GM23338 (cell line): ENCODE data around the gene RBM38. TPM values are rescaled to one million over a fixed set of nuclear protein-coding genes. Genes with fewer than 3 reads are reported as not detected.

Source experiments
- ATAC-seq: fragments of 200-7000 bp; cut with Tn5 transposase; 3 replicates; pipeline ENCODE4 v1.9.1; 2020
- DNase-seq: peaks from one replicate; pipeline ENCODE4 v3.0.0-alpha.2; 2015; ENCODE audit warnings: low spot score
- H2AFZ ChIP-seq: fragments of 200-600 bp; sonication (generic); 2 replicates; pipeline ENCODE4 v1.8.0; 2016; ENCODE audit warnings: antibody characterized with exemption, mild to moderate bottlenecking, moderate library complexity
- H3F3A ChIP-seq: fragments of 200-600 bp; sonication (generic); replicated peaks from 2 replicates; pipeline ENCODE4 v1.8.0; 2017; ENCODE audit warnings: antibody characterized with exemption, mixed run types, low read depth
- H3K27ac ChIP-seq: fragments of 200-600 bp; sonication (generic); 2 replicates; pipeline ENCODE4 v1.6.1; 2016; ENCODE audit warnings: low read depth
- H3K27me3 ChIP-seq: fragments of 200-600 bp; sonication (generic); 2 replicates; pipeline ENCODE4 v1.8.0; 2016; ENCODE audit warnings: mild to moderate bottlenecking, mixed run types, moderate library complexity; ENCODE audit not compliant: insufficient read depth
- H3K36me3 ChIP-seq: fragments of 200-600 bp; sonication (generic); 2 replicates; pipeline ENCODE4 v1.8.0; 2016; ENCODE audit warnings: mild to moderate bottlenecking; ENCODE audit not compliant: insufficient read depth
- H3K4me1 ChIP-seq: fragments of 200-600 bp; sonication (generic); 2 replicates; pipeline ENCODE4 v1.8.0; 2016; ENCODE audit warnings: mild to moderate bottlenecking, moderate library complexity; ENCODE audit not compliant: insufficient read depth
- H3K4me2 ChIP-seq: fragments of 200-600 bp; sonication (generic); 2 replicates; pipeline ENCODE4 v1.7.1; 2017; ENCODE audit warnings: mixed run types
- H3K4me3 ChIP-seq: fragments of 200-600 bp; sonication (generic); 2 replicates; pipeline ENCODE4 v1.6.1; 2016; ENCODE audit warnings: mixed run types
- H3K79me2 ChIP-seq: fragments of 200-600 bp; sonication (generic); replicated peaks from 2 replicates; pipeline ENCODE4 v1.8.0; 2017; ENCODE audit warnings: mild to moderate bottlenecking; ENCODE audit not compliant: insufficient read depth
- H3K9me2 ChIP-seq: fragments of 200-600 bp; sonication (generic); 2 replicates; pipeline ENCODE4 v1.8.0; 2017; ENCODE audit not compliant: insufficient read depth
- H4K20me1 ChIP-seq: fragments of 200-600 bp; sonication (generic); replicated peaks from 2 replicates; pipeline ENCODE4 v1.8.0; 2017; ENCODE audit warnings: mild to moderate bottlenecking; ENCODE audit not compliant: insufficient read depth
- H3K27ac Mint-ChIP-seq: 2 replicates; pipeline ENCODE4 v1.8.0; 2020; ENCODE audit warnings: inconsistent platforms, mild to moderate bottlenecking, moderate library complexity, mixed read lengths
- H3K27me3 Mint-ChIP-seq: 3 replicates; pipeline ENCODE4 v1.8.0; 2022; ENCODE audit warnings: low read depth, mild to moderate bottlenecking, moderate library complexity, mixed read lengths, inconsistent platforms; ENCODE audit not compliant: insufficient read depth, poor library complexity
- H3K36me3 Mint-ChIP-seq: 3 replicates; pipeline ENCODE4 v1.8.0; 2021; ENCODE audit warnings: low read depth, mild to moderate bottlenecking, inconsistent platforms, moderate library complexity, mixed read lengths
- H3K4me1 Mint-ChIP-seq: 3 replicates; pipeline ENCODE4 v1.8.0; 2020; ENCODE audit warnings: mild to moderate bottlenecking, inconsistent platforms, mixed read lengths
- H3K4me3 Mint-ChIP-seq: 3 replicates; pipeline ENCODE4 v1.8.0; 2021; ENCODE audit warnings: moderate library complexity, mild to moderate bottlenecking, inconsistent platforms, mixed read lengths
- H3K9me3 Mint-ChIP-seq: 3 replicates; pipeline ENCODE4 v1.8.0; 2020; ENCODE audit warnings: moderate library complexity, mild to moderate bottlenecking, inconsistent platforms, mixed read lengths
- CREB1 ChIP-seq: fragments of 250-450 bp; sonication (Bioruptor Pico); IDR thresholded peaks from 2 replicates; pipeline ENCODE4 v1.5.0; 2020; ENCODE audit warnings: low read depth, mild to moderate bottlenecking, moderate library complexity
- CTCF ChIP-seq, 2 experiments: fragments of 200-600 bp in 1 of 2; sonication (generic) in 1 of 2; conservative IDR thresholded peaks; 2 replicates each; pipeline versions ENCODE4 v1.5.1 to v1.6.1; 2016 to 2017; ENCODE audit warnings: antibody characterized with exemption in 2 of 2, low read depth in 2 of 2, mild to moderate bottlenecking in 2 of 2, moderate library complexity in 1 of 2
- ETS1 ChIP-seq: IDR thresholded peaks from 2 replicates; pipeline ENCODE4 v1.6.1; 2016; ENCODE audit warnings: antibody characterized with exemption
- EZH2 ChIP-seq: fragments of 200-600 bp; sonication (generic); IDR thresholded peaks from one replicate; pipeline ENCODE4 v1.8.0; 2017; ENCODE audit warnings: antibody characterized with exemption, mild to moderate bottlenecking, low read depth; ENCODE audit not compliant: unreplicated experiment
- EZH2phosphoT487 ChIP-seq: fragments of 200-600 bp; sonication (generic); IDR thresholded peaks from one replicate; pipeline ENCODE4 v1.8.1; 2018; ENCODE audit warnings: antibody characterized with exemption; ENCODE audit not compliant: unreplicated experiment
- JUNB ChIP-seq: IDR thresholded peaks from one replicate; pipeline ENCODE4 v1.6.1; 2016; ENCODE audit warnings: antibody characterized with exemption; ENCODE audit not compliant: unreplicated experiment
- NANOG ChIP-seq: IDR thresholded peaks from 2 replicates; pipeline ENCODE4 v1.6.1; 2016; ENCODE audit warnings: antibody characterized with exemption, borderline replicate concordance
- REST ChIP-seq: IDR thresholded peaks from one replicate; pipeline ENCODE4 v1.6.1; 2018; ENCODE audit warnings: antibody characterized with exemption; ENCODE audit not compliant: unreplicated experiment
- STAT1 ChIP-seq: IDR thresholded peaks from one replicate; pipeline ENCODE4 v1.6.1; 2016; ENCODE audit warnings: antibody characterized with exemption; ENCODE audit not compliant: unreplicated experiment
- ZNF331 ChIP-seq: fragments of 250-450 bp; sonication (Bioruptor Pico); IDR thresholded peaks from 2 replicates; pipeline ENCODE4 v1.5.0; 2020; ENCODE audit warnings: low read depth, mild to moderate bottlenecking, moderate library complexity
- ZNF462 ChIP-seq: fragments of 250-450 bp; sonication (Bioruptor Pico); IDR thresholded peaks from 2 replicates; pipeline ENCODE4 v1.5.0; 2020; ENCODE audit warnings: mild to moderate bottlenecking, moderate library complexity
- polyA plus RNA-seq: library from polyadenylated mRNA; unstranded; fragments of >200 nt; fragmentation: Nextera tagmentation; extraction: Ambion mirVana; gene quantifications from 2 replicates; pipeline ENCODE4 v1.2.1, GENCODE V29; 2016
- total RNA-seq: library from RNA; depleted of rRNA; stranded (reverse); fragments of >200 nt; shearing (Covaris generic); gene quantifications from 2 replicates; pipeline ENCODE4 v1.2.3, GENCODE V29; 2014

RBM38 gene
- total and polyA plus RNA-seq, 2 experiments from 2014 or later: 22.9 to 80.5 TPM

GRCh38 chr20:57384953-57385761 lies 6.0 kb upstream of the RBM38 start:
- Mint-ChIP-seq H3K36me3 (peaks cover 6% of the 10 kb centered on the region), H3K27me3 (peaks cover 5% of the 10 kb centered on the region), H3K4me1 (peaks cover 3% of the 10 kb centered on the region), H3K27ac (no peak overlapping the region), H3K4me3 (no peak overlapping the region), H3K9me3 (no peaks in the 10 kb centered on the region)
- Histone ChIP-seq H3K9me2 (no peaks in the 10 kb centered on the region), H4K20me1 (no peaks in the 10 kb centered on the region; the same call in 1 of the 2 replicates), H3K4me2 (no peak overlapping the region), H3K79me2 (no peaks in the 10 kb centered on the region), H3K4me1 (0 out of 2 replicates have a peak, but pooled peaks cover 2% of the 10 kb centered on the region), H3K36me3 (no peaks in the 10 kb centered on the region), H3K27me3 (no peaks in the 10 kb centered on the region; the same call in 1 of the 2 replicates), H2AFZ (no peak overlapping the region), H3K4me3 (no peak overlapping the region), H3F3A (no peaks in the 10 kb centered on the region), H3K27ac (no peak overlapping the region)
- TF ChIP-seq REST: no peak
- no peak for TF ChIP-seq EZH2phosphoT487
- TF ChIP-seq STAT1: no peak
- TF ChIP-seq CREB1 (CRISPR knock-in tag): no peak
- no peak for TF ChIP-seq JUNB
- no peak for TF ChIP-seq NANOG
- TF ChIP-seq EZH2: no peak
- TF ChIP-seq ZNF462 (CRISPR knock-in tag): no peak
- no peak for TF ChIP-seq ZNF331 (CRISPR knock-in tag)
- TF ChIP-seq ETS1: no peak
- no peak for TF ChIP-seq CTCF (conservative IDR thresholded peaks at IDR 0.05; ENCODE audit: low read depth in 2 of 2)
- ATAC-seq (no peak), DNase-seq (no peak)
